K562 (cell line): ENCODE data around the gene UMODL1. TPM values are rescaled to one million over a fixed set of nuclear protein-coding genes. Genes with fewer than 3 reads are reported as not detected.

ENCODE experiments used
- ATAC-seq: fragments of 200-7000 bp; cut with Tn5 transposase; 3 replicates; pipeline ENCODE4 v1.9.1; 2020; ENCODE audit warnings: moderate library complexity
- BruUV-seq: library from RNA; stranded (reverse); fragments of 400-500 nt; replicated peaks from 2 replicates; lab custom pipeline; 2021; lab: Mats Ljungman, UMichigan
- CTCF ChIA-PET: fragments of 300-600 bp; formaldehyde crosslinking; extraction: SDS; loops from one replicate; lab custom pipeline; 2021; ENCODE audit warnings: low intra/inter-chr PET ratio; lab: Yijun Ruan, JAX
- POLR2A ChIA-PET: fragments of 300-600, 350-650 bp; sonication (Branson Sonifier 250); formaldehyde crosslinking; extraction: SDS; loops from one replicate; lab custom pipeline; 2021; ENCODE audit warnings: antibody characterized with exemption, inconsistent platforms; lab: Yijun Ruan, JAX
- DNase-seq, 4 experiments: peaks; one replicate each; pipeline versions ENCODE4 v3.0.0 to v3.0.0-alpha.2; 2011 to 2018; ENCODE audit warnings: low spot score in 3 of 4, mixed read lengths in 3 of 4; ENCODE audit errors: extremely low read depth in 1 of 4
- FAIRE-seq: peaks from 2 replicates; lab custom pipeline; 2011; peaks lifted over from hg19 to GRCh38; lab: Jason Lieb, UNC
- H2AFZ ChIP-seq: 2 replicates; pipeline ENCODE4 v1.6.0; 2011; ENCODE audit warnings: low read depth, low read length, control low read depth, inconsistent platforms
- H3K27ac ChIP-seq: fragments of 200-600 bp; 3 replicates; pipeline ENCODE4 v1.8.0; 2011; ENCODE audit warnings: low read depth, mild to moderate bottlenecking, control low read depth, inconsistent platforms, low read length, moderate library complexity, mixed read lengths; ENCODE audit errors: extremely low read depth
- H3K27me3 ChIP-seq, 2 experiments: fragments of 300-600 bp in 1 of 2; 2 replicates in 1 of 2; 3 replicates in 1 of 2; pipeline versions ENCODE4 v1.6.0 to v1.8.0; 2011; ENCODE audit warnings: inconsistent platforms in 2 of 2, low read length in 2 of 2, mild to moderate bottlenecking in 1 of 2, mixed read lengths in 1 of 2, moderate library complexity in 1 of 2; ENCODE audit not compliant: control insufficient read depth in 2 of 2, insufficient read depth in 2 of 2
- H3K36me3 ChIP-seq: fragments of 300-600 bp; 3 replicates; pipeline ENCODE4 v1.8.0; 2011; ENCODE audit warnings: mild to moderate bottlenecking, low read length, inconsistent platforms; ENCODE audit not compliant: control insufficient read depth, insufficient read depth
- H3K4me1 ChIP-seq, 2 experiments: fragments of 200-600 bp in 1 of 2; replicated peaks in 1 of 2; 2 replicates in 1 of 2; 3 replicates in 1 of 2; pipeline versions ENCODE4 v1.5.1 to v1.8.0; 2011; ENCODE audit warnings: inconsistent platforms in 2 of 2, low read length in 2 of 2, mild to moderate bottlenecking in 1 of 2, mixed read lengths in 1 of 2, moderate library complexity in 1 of 2; ENCODE audit not compliant: control insufficient read depth in 2 of 2, insufficient read depth in 2 of 2
- H3K4me2 ChIP-seq: 2 replicates; pipeline ENCODE4 v1.6.1; 2011; ENCODE audit warnings: low read length, control low read depth, inconsistent platforms, mixed read lengths; ENCODE audit not compliant: insufficient read depth
- H3K4me3 ChIP-seq: fragments of 200-600 bp; sonication (generic), shearing (Covaris generic); 2 replicates; pipeline ENCODE4 v1.5.1; 2016; ENCODE audit warnings: control low read depth, inconsistent platforms
- H3K79me2 ChIP-seq: fragments of 200-600 bp; 3 replicates; pipeline ENCODE4 v1.8.0; 2011; ENCODE audit warnings: low read length, inconsistent platforms; ENCODE audit not compliant: control insufficient read depth, insufficient read depth
- H3K9ac ChIP-seq, 2 experiments: 2 replicates each; pipeline versions ENCODE4 v1.6.0 to v1.6.1; 2011; ENCODE audit warnings: low read depth in 2 of 2, low read length in 2 of 2, control low read depth in 1 of 2, inconsistent platforms in 1 of 2, mild to moderate bottlenecking in 1 of 2, mixed read lengths in 1 of 2; ENCODE audit not compliant: insufficient read depth in 1 of 2
- H3K9me1 ChIP-seq: one replicate; pipeline ENCODE4 v1.6.0; 2011; ENCODE audit warnings: inconsistent platforms, mild to moderate bottlenecking, low read length, moderate library complexity; ENCODE audit not compliant: control insufficient read depth, insufficient read depth
- H3K9me3 ChIP-seq: replicated peaks from 2 replicates; pipeline ENCODE4 v1.5.1; 2011; ENCODE audit warnings: low read depth, low read length, inconsistent platforms; ENCODE audit not compliant: control insufficient read depth, insufficient read depth
- H4K20me1 ChIP-seq: replicated peaks from 2 replicates; pipeline ENCODE4 v1.6.1; 2011; ENCODE audit warnings: low read length, inconsistent platforms, mixed read lengths; ENCODE audit not compliant: control insufficient read depth, insufficient read depth
- CBFA2T3 ChIP-seq: fragments of 450-650 bp; IDR thresholded peaks from 2 replicates; pipeline ENCODE4 v1.6.1; 2017
- CC2D1A ChIP-seq: fragments of 450-650 bp; IDR thresholded peaks from 2 replicates; pipeline ENCODE4 v1.6.1; 2017; ENCODE audit warnings: mild to moderate bottlenecking
- JUND ChIP-seq, 2 experiments: IDR thresholded peaks; 2 replicates in 1 of 2; 3 replicates in 1 of 2; pipeline ENCODE4 v1.6.1; 2011; ENCODE audit warnings: borderline replicate concordance in 2 of 2, low read depth in 2 of 2, low read length in 2 of 2, improper control_type of control experiment in 1 of 2, missing biosample characterization in 1 of 2, missing genetic modification characterization in 1 of 2, missing genetic modification reagents in 1 of 2
- MAZ ChIP-seq, 2 experiments: fragments of 450-650 bp in 1 of 2; sonication (generic) in 1 of 2; formaldehyde crosslinking; IDR thresholded peaks in 1 of 2; conservative IDR thresholded peaks in 1 of 2; 2 replicates each; pipeline versions ENCODE4 v1.4.0 to v1.5.0; 2020; ENCODE audit warnings: mild to moderate bottlenecking in 1 of 2, missing genetic modification reagents in 1 of 2
- WGBS: fragments of 100-300 bp; shearing (Covaris generic); methylation state at CpG from one replicate; pipeline ENCODE4 v1.1.6; 2016; ENCODE audit warnings: low coverage, mixed read lengths; ENCODE audit not compliant: insufficient coverage; ENCODE audit errors: missing lambda C conversion rate; 5-methylcytosine and 5-hydroxymethylcytosine counted together
- in situ Hi-C: fragments of 300-500 bp; cut with MboI; formaldehyde crosslinking; loops from 4 replicates; pipeline ENCODE4 v1.15.0; 2018; ENCODE audit warnings: inconsistent platforms, mixed read lengths
- intact Hi-C: fragments of 100-400 bp; cut with micrococcal nuclease; formaldehyde crosslinking; loops from 2 replicates; pipeline ENCODE4 v1.14.2; 2022
- polyA plus RNA-seq, 8 experiments: library from polyadenylated mRNA; depleted of rRNA in 4 of 8; stranded (reverse) in 5 of 8; unstranded in 3 of 8; fragments of >200 nt; fragmentation: Nextera tagmentation in 2 of 8; fragmentation: Illumina TruSeq in 1 of 8; extraction: Ambion mirVana in 2 of 8; extraction: Trizol in 1 of 8; gene quantifications; 2 replicates each; pipeline versions ENCODE4 v1.2.1 to v1.2.3, GENCODE V29; 2011 to 2014; ENCODE audit warnings: inconsistent platforms in 1 of 8, missing spikeins in 1 of 8
- total RNA-seq, 7 experiments: library from RNA; depleted of rRNA in 6 of 7; stranded (reverse); fragments of >200 nt in 6 of 7; fragmentation: Illumina TruSeq in 2 of 7; extraction: Trizol in 2 of 7; gene quantifications; 2 replicates each; pipeline versions ENCODE4 v1.2.1 to v1.2.3, GENCODE V29; 2011 to 2021; ENCODE audit warnings: low replicate concordance in 1 of 7
- TF ChIP-seq, protein P1 (sequence below): fragments of 250-450 bp; sonication (Bioruptor Pico); IDR thresholded peaks from 2 replicates; pipeline ENCODE4 v1.4.0; 2020; ENCODE audit warnings: mild to moderate bottlenecking, moderate library complexity
- TF ChIP-seq, protein P2 (sequence below): sonication (generic); formaldehyde crosslinking; IDR thresholded peaks from 2 replicates; pipeline ENCODE4 v1.8.0; 2022; ENCODE audit warnings: mild to moderate bottlenecking, missing genetic modification reagents
- TF ChIP-seq, protein P3 (sequence below): fragments of 450-650 bp; IDR thresholded peaks from 2 replicates; pipeline ENCODE4 v1.6.1; 2018; ENCODE audit warnings: mild to moderate bottlenecking, low read depth; ENCODE audit not compliant: partially characterized antibody

Gene UMODL1
- total and polyA plus RNA-seq, 9 of the 15 experiments (the other 6 are each of a cell fraction or from before 2014, with no cell fraction given): not detected

DNA sequence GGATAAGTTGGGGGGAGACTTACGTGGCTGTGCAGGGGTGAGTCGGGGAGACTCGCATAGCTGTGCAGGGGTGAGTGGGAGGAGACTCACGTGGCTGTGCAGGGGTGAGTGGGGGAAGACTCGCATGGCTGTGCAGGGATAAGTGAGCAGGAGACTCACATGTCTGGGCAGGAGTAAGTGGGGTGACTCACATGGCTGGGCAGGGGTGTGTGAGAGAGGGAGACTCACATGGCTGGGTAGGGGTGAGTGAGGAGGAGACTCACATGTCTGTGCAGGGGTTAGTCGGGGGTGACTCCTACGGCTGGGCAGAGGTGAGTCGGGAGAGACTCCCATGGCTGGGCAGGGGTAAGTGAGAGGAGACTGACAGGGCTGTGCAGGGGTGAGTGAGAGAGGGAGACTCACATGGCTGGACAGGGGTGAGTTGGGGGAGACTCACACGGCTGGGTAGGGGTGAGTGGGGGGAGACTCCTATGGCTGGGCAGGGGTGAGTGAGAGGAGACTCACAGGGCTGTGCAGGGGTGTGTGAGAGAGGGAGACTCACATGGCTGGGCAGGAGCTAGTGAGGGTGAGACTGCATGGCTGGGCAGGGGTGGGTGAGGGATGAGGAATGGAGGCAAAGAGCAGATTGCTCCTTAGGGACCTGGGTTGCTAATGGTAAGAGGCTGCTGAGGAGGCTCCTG, 91.9 kb downstream of the UMODL1 start:
- H3K27me3 ChIP-seq: peaks cover 10 to 19% of the 10 kb centered on the region in 2 experiments; a peak in 4 of 5 replicates
- H3K79me2 ChIP-seq: no peaks in the 10 kb centered on the region
- no peak for FAIRE-seq
- no peak overlapping the region for H2AFZ ChIP-seq
- in situ Hi-C loops (no loop called here), intact Hi-C loops (no loop called here)
- H3K4me2 ChIP-seq: no peak overlapping the region
- TF ChIP-seq MAZ (CRISPR knock-in tag; conservative IDR thresholded peaks at IDR 0.05 in 1 of 2, IDR thresholded peaks at IDR 0.05 in 1 of 2): no peak
- no peak for TF ChIP-seq JUND (IDR thresholded peaks at IDR 0.05; ENCODE audit: borderline replicate concordance, low read depth, low read length)
- no peak for TF ChIP-seq JUND (tag; IDR thresholded peaks at IDR 0.05; ENCODE audit: borderline replicate concordance, low read depth, low read length)
- TF ChIP-seq CBFA2T3: no peak
- TF ChIP-seq CC2D1A: no peak
- TF ChIP-seq, protein P1, sequence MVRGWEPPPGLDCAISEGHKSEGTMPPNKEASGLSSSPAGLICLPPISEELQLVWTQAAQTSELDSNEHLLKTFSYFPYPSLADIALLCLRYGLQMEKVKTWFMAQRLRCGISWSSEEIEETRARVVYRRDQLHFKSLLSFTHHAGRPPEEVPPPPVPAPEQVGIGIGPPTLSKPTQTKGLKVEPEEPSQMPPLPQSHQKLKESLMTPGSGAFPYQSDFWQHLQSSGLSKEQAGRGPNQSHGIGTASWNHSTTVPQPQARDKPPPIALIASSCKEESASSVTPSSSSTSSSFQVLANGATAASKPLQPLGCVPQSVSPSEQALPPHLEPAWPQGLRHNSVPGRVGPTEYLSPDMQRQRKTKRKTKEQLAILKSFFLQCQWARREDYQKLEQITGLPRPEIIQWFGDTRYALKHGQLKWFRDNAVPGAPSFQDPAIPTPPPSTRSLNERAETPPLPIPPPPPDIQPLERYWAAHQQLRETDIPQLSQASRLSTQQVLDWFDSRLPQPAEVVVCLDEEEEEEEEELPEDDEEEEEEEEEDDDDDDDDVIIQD (CRISPR knock-in tag): no peak
- TF ChIP-seq, protein P2, sequence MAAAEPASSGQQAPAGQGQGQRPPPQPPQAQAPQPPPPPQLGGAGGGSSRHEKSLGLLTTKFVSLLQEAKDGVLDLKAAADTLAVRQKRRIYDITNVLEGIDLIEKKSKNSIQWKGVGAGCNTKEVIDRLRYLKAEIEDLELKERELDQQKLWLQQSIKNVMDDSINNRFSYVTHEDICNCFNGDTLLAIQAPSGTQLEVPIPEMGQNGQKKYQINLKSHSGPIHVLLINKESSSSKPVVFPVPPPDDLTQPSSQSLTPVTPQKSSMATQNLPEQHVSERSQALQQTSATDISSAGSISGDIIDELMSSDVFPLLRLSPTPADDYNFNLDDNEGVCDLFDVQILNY (CRISPR knock-in tag): no peak
- TF ChIP-seq, protein P3, sequence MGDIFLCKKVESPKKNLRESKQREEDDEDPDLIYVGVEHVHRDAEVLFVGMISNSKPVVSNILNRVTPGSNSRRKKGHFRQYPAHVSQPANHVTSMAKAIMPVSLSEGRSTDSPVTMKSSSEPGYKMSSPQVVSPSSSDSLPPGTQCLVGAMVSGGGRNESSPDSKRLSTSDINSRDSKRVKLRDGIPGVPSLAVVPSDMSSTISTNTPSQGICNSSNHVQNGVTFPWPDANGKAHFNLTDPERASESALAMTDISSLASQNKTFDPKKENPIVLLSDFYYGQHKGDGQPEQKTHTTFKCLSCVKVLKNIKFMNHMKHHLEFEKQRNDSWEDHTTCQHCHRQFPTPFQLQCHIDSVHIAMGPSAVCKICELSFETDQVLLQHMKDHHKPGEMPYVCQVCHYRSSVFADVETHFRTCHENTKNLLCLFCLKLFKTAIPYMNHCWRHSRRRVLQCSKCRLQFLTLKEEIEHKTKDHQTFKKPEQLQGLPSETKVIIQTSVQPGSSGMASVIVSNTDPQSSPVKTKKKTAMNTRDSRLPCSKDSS: no peak
- CTCF ChIA-PET: no interaction called here
- WGBS: 7% methylated on average over 9 of the region's 9 CpGs
- no peak for ATAC-seq
- no peak overlapping the region for H3K9ac ChIP-seq
- H3K36me3 ChIP-seq: no peaks in the 10 kb centered on the region
- POLR2A ChIA-PET: no interaction called here
- BruUV-seq: no TSS peak
- DNase-seq: no peak
- H3K4me3 ChIP-seq: no peak overlapping the region
- H4K20me1 ChIP-seq: no peaks in the 10 kb centered on the region; the same call in 1 of the 2 replicates
- H3K9me1 ChIP-seq: no peaks in the 10 kb centered on the region
- H3K9me3 ChIP-seq: no peaks in the 10 kb centered on the region
- no peaks in the 10 kb centered on the region for H3K4me1 ChIP-seq
- no peak overlapping the region for H3K27ac ChIP-seq
